Amniotic stem cell (primary cell): ENCODE data around the gene RNH1.

ENCODE experiments used
- DNase-seq: peaks from one replicate; lab custom pipeline; 2025; lab: John Stamatoyannopoulos, UW

RNH1 gene

GRCh38 chr11:459511-460220, 47.4 kb downstream of the RNH1 start:
- DNase-seq = no peak

- DNase-seq = no peak
Measured at GRCh38 chr11:457111-457760, 49.8 kb downstream of the RNH1 start.

GRCh38 chr11:456533-456932, 50.5 kb downstream of the RNH1 start:
- no peak for DNase-seq

- DNase-seq = no peak
Measured at GRCh38 chr11:455566-456147, 51.4 kb downstream of the RNH1 start.

- no peak for DNase-seq
Measured at GRCh38 chr11:454801-455565, 52.1 kb downstream of the RNH1 start.

GRCh38 chr11:454043-454442, 53.0 kb downstream of the RNH1 start:
- no peak for DNase-seq

- DNase-seq = no peak
Measured at GRCh38 chr11:453564-453963, 53.5 kb downstream of the RNH1 start.

GRCh38 chr11:452916-453527, 54.0 kb downstream of the RNH1 start:
- DNase-seq = no peak

GRCh38 chr11:452203-452744, 54.8 kb downstream of the RNH1 start:
- DNase-seq = no peak

- no peak for DNase-seq
Measured at GRCh38 chr11:451738-452137, 55.3 kb downstream of the RNH1 start.

- peak; percentile 12 for DNase-seq
Measured at GRCh38 chr11:450809-451451, 56.1 kb downstream of the RNH1 start.

GRCh38 chr11:449889-450808, 56.9 kb downstream of the RNH1 start, which contains the start of gene PTDSS2:
PTDSS2 (plus strand) TSS chr11:450279; CDS start chr11:450456, 177 bp downstream.
- DNase-seq = peak; percentile 93

GRCh38 chr11:447923-448731, 58.9 kb downstream of the RNH1 start:
- DNase-seq = peak; percentile 84

GRCh38 chr11:446891-447290, 60.2 kb downstream of the RNH1 start:
- no peak for DNase-seq

GRCh38 chr11:445765-446588, 61.1 kb downstream of the RNH1 start:
- no peak for DNase-seq
